K562 (cell line): ENCODE results near the gene TBC1D7. TPM values are rescaled to one million over a fixed set of nuclear protein-coding genes. Genes with fewer than 3 reads are reported as not detected.
A peak's percentile ranks its signal among the peaks of the same experiment; 100 is the strongest.

Experiments used
- BRF1 ChIP-seq: IDR thresholded peaks from 3 replicates; pipeline ENCODE4 v1.6.1; 2011; ENCODE audit warnings: borderline replicate concordance, mild to moderate bottlenecking; ENCODE audit not compliant: insufficient read length; ENCODE audit errors: extremely low read depth
- FUS ChIP-seq: fragments of 200-400 bp; formaldehyde crosslinking; optimal IDR thresholded peaks from 2 replicates; pipeline ENCODE3; 2017; ENCODE audit warnings: low read depth, low read length
- KDM1A ChIP-seq, 2 experiments: fragments of 450-650 bp; IDR thresholded peaks; 2 replicates each; pipeline ENCODE4 v1.6.1; 2016; ENCODE audit warnings: mild to moderate bottlenecking in 2 of 2
- MLLT1 ChIP-seq, 2 experiments: fragments of 450-650 bp; IDR thresholded peaks; 2 replicates each; pipeline ENCODE4 v1.6.1; 2016
- NCOA2 ChIP-seq, 2 experiments: fragments of 450-650 bp; IDR thresholded peaks; 2 replicates each; pipeline ENCODE4 v1.6.1; 2018; ENCODE audit warnings: mild to moderate bottlenecking in 2 of 2, moderate library complexity in 1 of 2; ENCODE audit not compliant: partially characterized antibody in 2 of 2
- NFIC ChIP-seq: fragments of 450-650 bp; IDR thresholded peaks from 2 replicates; pipeline ENCODE4 v1.6.1; 2017; ENCODE audit warnings: mild to moderate bottlenecking, inconsistent platforms
- RCOR1 ChIP-seq, 2 experiments: IDR thresholded peaks; 2 replicates each; pipeline ENCODE4 v1.6.1; 2012; ENCODE audit warnings: low read depth in 2 of 2, low read length in 2 of 2, borderline replicate concordance in 1 of 2, improper control_type of control experiment in 1 of 2
- RFX1 ChIP-seq: fragments of 450-650 bp; IDR thresholded peaks from 2 replicates; pipeline ENCODE4 v1.6.1; 2016; ENCODE audit warnings: mild to moderate bottlenecking, moderate library complexity
- RNF219 ChIP-seq: fragments of 250-450 bp; sonication (Bioruptor Pico); IDR thresholded peaks from 2 replicates; pipeline ENCODE4 v1.5.0; 2022; ENCODE audit warnings: mild to moderate bottlenecking
- SOX6 ChIP-seq: fragments of 450-650 bp; IDR thresholded peaks from 2 replicates; pipeline ENCODE4 v1.6.1; 2014; ENCODE audit warnings: mild to moderate bottlenecking
- SRSF3 ChIP-seq: fragments of 200-400 bp; formaldehyde crosslinking; IDR thresholded peaks from 2 replicates; pipeline ENCODE4 v1.6.1; 2016; ENCODE audit warnings: mild to moderate bottlenecking, low read length, moderate library complexity; ENCODE audit not compliant: insufficient read depth
- TEAD4 ChIP-seq, 2 experiments: sonication (generic) in 1 of 2; formaldehyde crosslinking in 1 of 2; IDR thresholded peaks; 2 replicates each; pipeline versions ENCODE4 v1.6.1 to v1.8.0; 2012 to 2022; ENCODE audit warnings: borderline replicate concordance in 1 of 2, inconsistent platforms in 1 of 2, low read length in 1 of 2, mild to moderate bottlenecking in 1 of 2, missing genetic modification reagents in 1 of 2
- THAP12 ChIP-seq: fragments of 250-450 bp; sonication (Bioruptor Pico); IDR thresholded peaks from 2 replicates; pipeline ENCODE4 v1.9.0; 2021; ENCODE audit warnings: mild to moderate bottlenecking, inconsistent platforms
- TRIM24 ChIP-seq, 2 experiments: fragments of 450-650 bp; IDR thresholded peaks; 2 replicates each; pipeline ENCODE4 v1.6.1; 2016
- ZBTB11 ChIP-seq, 3 experiments: fragments of 200-800 bp in 1 of 3; fragments of 250-450 bp in 1 of 3; fragments of 450-650 bp in 1 of 3; sonication (Bioruptor Pico) in 1 of 3; sonication (Bioruptor generic) in 1 of 3; formaldehyde crosslinking in 1 of 3; IDR thresholded peaks; 2 replicates each; pipeline versions ENCODE4 v1.6.1 to v1.8.0; 2016 to 2022; ENCODE audit warnings: mild to moderate bottlenecking in 2 of 3, missing genetic modification characterization in 2 of 3, missing compliant biosample characterization in 1 of 3, moderate library complexity in 1 of 3
- ZNF384 ChIP-seq: IDR thresholded peaks from 2 replicates; pipeline ENCODE4 v1.6.1; 2012; ENCODE audit warnings: low read depth, low read length, improper control_type of control experiment
- ZNF766 ChIP-seq: fragments of 200-800 bp; sonication (Bioruptor generic); conservative IDR thresholded peaks from 2 replicates; pipeline ENCODE4 v1.6.1; 2016; ENCODE audit warnings: missing genetic modification characterization, missing compliant biosample characterization
- polyA plus RNA-seq, 8 experiments: library from polyadenylated mRNA; depleted of rRNA in 4 of 8; stranded (reverse) in 5 of 8; unstranded in 3 of 8; fragments of >200 nt; fragmentation: Nextera tagmentation in 2 of 8; fragmentation: Illumina TruSeq in 1 of 8; extraction: Ambion mirVana in 2 of 8; extraction: Trizol in 1 of 8; gene quantifications; 2 replicates each; pipeline versions ENCODE4 v1.2.1 to v1.2.3, GENCODE V29; 2011 to 2014; ENCODE audit warnings: inconsistent platforms in 1 of 8, missing spikeins in 1 of 8
- total RNA-seq, 7 experiments: library from RNA; depleted of rRNA in 6 of 7; stranded (reverse); fragments of >200 nt in 6 of 7; fragmentation: Illumina TruSeq in 2 of 7; extraction: Trizol in 2 of 7; gene quantifications; 2 replicates each; pipeline versions ENCODE4 v1.2.1 to v1.2.3, GENCODE V29; 2011 to 2021; ENCODE audit warnings: low replicate concordance in 1 of 7

The TBC1D7 gene
- total and polyA plus RNA-seq, 9 of the 15 experiments (the other 6 are each of a cell fraction or from before 2014, with no cell fraction given): 49.4 to 107 (median 61.1) TPM

- TF ChIP-seq KDM1A (IDR thresholded peaks at IDR 0.05) (peak in 1 of 2 experiments; percentile 42; a peak in 3 of 4 replicates), TRIM24 (IDR thresholded peaks at IDR 0.05) (peak in 1 of 2 experiments; percentile 27; a peak in 1 of 4 replicates), SRSF3 (no peak), FUS (no peak), ZNF766 (CRISPR knock-in tag) (0 out of 2 replicates have a peak, but pooled peaks have one; percentile 55), MLLT1 (IDR thresholded peaks at IDR 0.05) (peak in 1 of 2 experiments; percentile 63; a peak in 2 of 4 replicates), TEAD4 (IDR thresholded peaks at IDR 0.05; ENCODE audit: low read length) (peak; percentile 78), TEAD4 (CRISPR knock-in tag; IDR thresholded peaks at IDR 0.05; ENCODE audit: borderline replicate concordance) (no peak), BRF1 (no peak), ZNF384 (peak; percentile 90), ZBTB11 (CRISPR knock-in tag; IDR thresholded peaks at IDR 0.05) (peak in 1 of 3 experiments; percentile 37; a peak in 1 of 6 replicates), NCOA2 (IDR thresholded peaks at IDR 0.05; ENCODE audit: partially characterized antibody in 2 of 2) (peak in 1 of 2 experiments; percentile 46), RNF219 (CRISPR knock-in tag) (no peak), THAP12 (no peak), RCOR1 (IDR thresholded peaks at IDR 0.05; ENCODE audit: borderline replicate concordance in 1 of 2, low read depth in 2 of 2, low read length in 2 of 2) (peak in 1 of 2 experiments; percentile 38; a peak in 1 of 4 replicates), SOX6 (0 out of 2 replicates have a peak, but pooled peaks have one; percentile 11), NFIC (peak; percentile 35), RFX1 (no peak)
These were observed 38.0 kb downstream of the TBC1D7 start (continued) for GRCh38 chr6:13290335-13290734.
